Osteoblast (primary cell): ENCODE results near the gene OXSM. TPM values are rescaled to one million over a fixed set of nuclear protein-coding genes. Genes with fewer than 3 reads are reported as not detected.
A peak's percentile ranks its signal among the peaks of the same experiment; 100 is the strongest.

ENCODE experiments used
- DNase-seq: peaks from one replicate; pipeline ENCODE4 v3.0.0; 2011; ENCODE audit warnings: low spot score, mixed read lengths; ENCODE audit not compliant: insufficient read length; ENCODE audit errors: missing footprints
- H2AFZ ChIP-seq: 2 replicates; pipeline ENCODE4 v1.6.0; 2011; ENCODE audit warnings: mild to moderate bottlenecking, low read length
- H3K27ac ChIP-seq: 2 replicates; pipeline ENCODE4 v1.5.1; 2011; ENCODE audit warnings: mild to moderate bottlenecking, low read depth, low read length, moderate library complexity
- H3K27me3 ChIP-seq: 2 replicates; pipeline ENCODE4 v1.6.0; 2012; ENCODE audit warnings: mild to moderate bottlenecking, control low read depth, inconsistent platforms, low read length, moderate library complexity; ENCODE audit not compliant: insufficient read depth
- H3K36me3 ChIP-seq: 2 replicates; pipeline ENCODE4 v1.5.1; 2011; ENCODE audit warnings: mild to moderate bottlenecking, low read length, control low read depth, moderate library complexity; ENCODE audit not compliant: insufficient read depth
- H3K4me1 ChIP-seq: 2 replicates; pipeline ENCODE4 v1.5.1; 2011; ENCODE audit warnings: mild to moderate bottlenecking, low read length, control low read depth, moderate library complexity; ENCODE audit not compliant: insufficient read depth
- H3K4me2 ChIP-seq: 2 replicates; pipeline ENCODE4 v1.6.0; 2011; ENCODE audit warnings: mild to moderate bottlenecking, low read length; ENCODE audit not compliant: insufficient read depth
- H3K4me3 ChIP-seq: fragments of 200-600 bp; sonication (generic); 3 replicates; pipeline ENCODE4 v1.5.1; 2012; ENCODE audit warnings: mild to moderate bottlenecking, low read length, inconsistent platforms; ENCODE audit not compliant: insufficient read depth
- H3K79me2 ChIP-seq: 2 replicates; pipeline ENCODE4 v1.6.0; 2012; ENCODE audit warnings: mild to moderate bottlenecking, low read length, control low read depth, inconsistent platforms; ENCODE audit not compliant: insufficient read depth
- H3K9me3 ChIP-seq: 2 replicates; pipeline ENCODE4 v1.5.1; 2011; ENCODE audit warnings: low read depth, low read length, control low read depth
- H4K20me1 ChIP-seq: 2 replicates; pipeline ENCODE4 v1.6.0; 2012; ENCODE audit warnings: mild to moderate bottlenecking, low read length, control low read depth; ENCODE audit not compliant: insufficient read depth
- total RNA-seq: library from RNA; depleted of rRNA; stranded (reverse); fragments of >200 nt; gene quantifications from 2 replicates; pipeline ENCODE4 v1.2.3, GENCODE V29; 2012
- TF ChIP-seq, protein P1 (sequence below): IDR thresholded peaks from 2 replicates; pipeline ENCODE4 v1.5.1; 2011; ENCODE audit warnings: mild to moderate bottlenecking, low read depth, low read length, moderate library complexity; ENCODE audit errors: extremely low read depth

Gene OXSM
- total RNA-seq, 1 donor, result 11.2 TPM

DNA sequence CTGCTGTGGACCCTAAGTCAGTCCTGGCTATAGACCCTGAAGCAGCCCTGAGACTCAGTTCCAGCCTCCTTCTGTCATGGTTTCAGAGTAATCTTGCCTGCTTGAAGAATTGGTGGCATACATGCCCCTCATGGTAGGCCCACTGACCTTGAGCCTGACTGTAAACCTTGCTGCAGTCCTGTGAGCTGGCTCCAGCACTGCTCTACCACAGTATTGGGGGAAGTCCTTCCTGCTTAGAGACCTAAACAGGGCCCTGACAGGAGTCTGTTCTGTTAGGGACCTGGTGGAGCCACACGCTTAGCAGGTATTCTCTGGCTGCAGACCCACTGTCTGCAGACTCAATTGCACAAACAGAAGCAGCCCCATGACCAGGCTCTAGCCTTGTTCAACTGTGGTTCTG lies 47.1 kb downstream of the OXSM start:
- H3K4me1 ChIP-seq, result no peaks in the 10 kb centered on the region
- H2AFZ ChIP-seq, result no peak overlapping the region
- no peak overlapping the region for H3K4me2 ChIP-seq
- H3K4me3 ChIP-seq, result no peak overlapping the region
- no peaks in the 10 kb centered on the region for H3K36me3 ChIP-seq
- no peaks in the 10 kb centered on the region for H3K9me3 ChIP-seq
- DNase-seq, result no peak
- TF ChIP-seq, protein P1, sequence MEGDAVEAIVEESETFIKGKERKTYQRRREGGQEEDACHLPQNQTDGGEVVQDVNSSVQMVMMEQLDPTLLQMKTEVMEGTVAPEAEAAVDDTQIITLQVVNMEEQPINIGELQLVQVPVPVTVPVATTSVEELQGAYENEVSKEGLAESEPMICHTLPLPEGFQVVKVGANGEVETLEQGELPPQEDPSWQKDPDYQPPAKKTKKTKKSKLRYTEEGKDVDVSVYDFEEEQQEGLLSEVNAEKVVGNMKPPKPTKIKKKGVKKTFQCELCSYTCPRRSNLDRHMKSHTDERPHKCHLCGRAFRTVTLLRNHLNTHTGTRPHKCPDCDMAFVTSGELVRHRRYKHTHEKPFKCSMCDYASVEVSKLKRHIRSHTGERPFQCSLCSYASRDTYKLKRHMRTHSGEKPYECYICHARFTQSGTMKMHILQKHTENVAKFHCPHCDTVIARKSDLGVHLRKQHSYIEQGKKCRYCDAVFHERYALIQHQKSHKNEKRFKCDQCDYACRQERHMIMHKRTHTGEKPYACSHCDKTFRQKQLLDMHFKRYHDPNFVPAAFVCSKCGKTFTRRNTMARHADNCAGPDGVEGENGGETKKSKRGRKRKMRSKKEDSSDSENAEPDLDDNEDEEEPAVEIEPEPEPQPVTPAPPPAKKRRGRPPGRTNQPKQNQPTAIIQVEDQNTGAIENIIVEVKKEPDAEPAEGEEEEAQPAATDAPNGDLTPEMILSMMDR, result no peak
- no peaks in the 10 kb centered on the region for H3K27me3 ChIP-seq
- no peak overlapping the region for H3K27ac ChIP-seq
- no peaks in the 10 kb centered on the region for H4K20me1 ChIP-seq
- no peaks in the 10 kb centered on the region for H3K79me2 ChIP-seq

DNA sequence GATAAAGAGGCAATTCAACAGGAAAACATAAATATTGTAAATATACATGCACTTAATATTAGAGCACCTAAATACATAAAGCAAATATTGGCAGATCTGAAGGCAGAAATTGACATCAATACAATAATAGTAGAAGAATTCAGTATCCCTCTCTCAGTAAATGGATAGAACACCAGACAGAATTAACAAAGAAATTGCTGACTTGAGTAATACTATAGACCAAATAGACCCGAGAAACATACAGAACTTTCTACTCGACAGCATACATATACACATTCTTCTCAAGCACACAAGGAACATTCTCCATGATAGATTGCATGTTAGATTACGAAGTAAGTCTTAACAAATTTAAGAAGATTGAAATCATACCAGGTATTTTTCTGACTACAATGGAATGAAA lies 50.2 kb downstream of the OXSM start:
- Histone ChIP-seq H2AFZ (no peak overlapping the region), H4K20me1 (no peaks in the 10 kb centered on the region), H3K4me3 (no peak overlapping the region), H3K4me1 (no peaks in the 10 kb centered on the region), H3K27me3 (no peaks in the 10 kb centered on the region), H3K79me2 (no peaks in the 10 kb centered on the region), H3K27ac (no peak overlapping the region), H3K9me3 (no peaks in the 10 kb centered on the region), H3K4me2 (no peak overlapping the region), H3K36me3 (no peaks in the 10 kb centered on the region)
- TF ChIP-seq, protein P1, result no peak
- no peak for DNase-seq

DNA sequence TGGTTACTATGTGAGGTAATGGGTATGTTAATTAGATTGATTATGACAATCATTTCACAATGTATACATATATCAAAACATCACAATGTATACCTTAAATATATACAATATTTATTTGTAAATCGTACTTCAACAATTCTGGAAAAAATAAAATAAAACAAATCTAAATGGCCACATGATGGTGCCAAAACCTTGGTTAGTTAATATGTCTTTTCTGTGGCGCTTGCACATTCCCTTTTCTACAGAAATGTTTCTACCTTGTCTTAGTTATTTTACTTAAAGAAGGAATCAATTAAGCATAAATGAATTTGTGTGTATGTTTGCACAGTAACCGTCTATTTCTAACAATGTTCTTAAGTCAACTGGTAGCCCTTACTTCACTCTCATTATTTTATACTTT lies 53.4 kb downstream of the OXSM start:
- Histone ChIP-seq H4K20me1 (no peaks in the 10 kb centered on the region), H2AFZ (no peak overlapping the region)
- no peak for DNase-seq

More for the DNA sequence above, 53.4 kb downstream of the OXSM start:
- H3K79me2 ChIP-seq, result no peaks in the 10 kb centered on the region
- no peaks in the 10 kb centered on the region for H3K4me1 ChIP-seq
- H3K9me3 ChIP-seq, result no peaks in the 10 kb centered on the region
- no peaks in the 10 kb centered on the region for H3K36me3 ChIP-seq
- H3K4me2 ChIP-seq, result no peak overlapping the region
- TF ChIP-seq, protein P1, result peak; percentile 9
- H3K4me3 ChIP-seq, result no peak overlapping the region
- no peak overlapping the region for H3K27ac ChIP-seq
- H3K27me3 ChIP-seq, result no peaks in the 10 kb centered on the region

Other genes starting within 250 kb of the OXSM start
- 66.6 and 71.7 TPM in 2 replicates for gene TOP2B, start 125.2 kb upstream of the OXSM start, total RNA-seq
- gene NGLY1, start 6.6 kb upstream of the OXSM start, total RNA-seq, result 29.5 and 30.4 TPM in 2 replicates